ENCODE measurements around the gene TNPO3. TPM values are rescaled to one million over a fixed set of nuclear protein-coding genes. Genes with fewer than 3 reads are reported as not detected.
"Not testable (repeated sequence)": the region's sequence is repeated elsewhere in the genome, so short reads cannot be mapped to it uniquely, and the experiment has no call there.

The TNPO3 gene
- total RNA-seq, 6 experiments from 2014 or later: 38.5 to 52.5 (median 45.0) TPM

DNA sequence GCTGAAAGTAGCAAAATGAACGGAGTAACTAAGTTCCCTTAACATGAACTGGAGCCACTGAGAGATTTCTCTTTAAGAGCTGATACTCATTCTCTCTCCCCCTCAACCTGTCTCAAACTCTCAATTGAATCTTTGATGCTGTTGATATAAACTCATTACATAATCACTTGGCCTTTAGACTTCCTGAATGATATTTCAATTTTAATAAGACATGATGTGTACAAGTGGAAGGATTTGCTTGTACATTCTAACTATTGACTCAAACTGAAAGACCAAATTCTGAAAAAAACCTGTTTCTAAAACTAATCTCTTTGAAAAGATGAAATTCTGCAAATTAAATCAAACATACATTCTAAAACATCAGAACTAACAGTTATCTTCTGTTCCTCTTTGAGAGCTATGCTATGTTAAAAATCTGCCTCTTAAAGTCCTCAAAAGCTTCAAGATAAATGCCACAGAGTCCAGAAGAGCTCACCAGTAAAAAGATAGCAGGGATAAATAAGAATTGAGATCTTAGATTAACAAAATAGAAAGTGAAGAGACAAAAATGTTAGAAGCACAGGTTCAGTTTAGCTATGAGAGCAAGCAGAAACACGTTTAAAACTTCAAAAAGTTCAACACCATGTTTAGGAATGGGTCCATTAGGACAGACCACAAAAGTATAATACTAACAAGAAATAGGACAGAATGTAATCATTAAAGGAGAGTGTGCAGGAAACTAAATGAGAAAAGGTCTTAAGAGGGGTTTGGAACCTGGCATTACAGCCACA lies 46.1 kb downstream of the TNPO3 start:
- H3K9me3 Mint-ChIP-seq: no peaks in the 10 kb centered on the region
- peaks cover 19% of the 10 kb centered on the region for H3K36me3 Mint-ChIP-seq (ENCODE audit: low read depth)
- DNase-seq: no peak
- H3K4me3 Mint-ChIP-seq: no peak overlapping the region
- no peaks in the 10 kb centered on the region for H3K27me3 Mint-ChIP-seq (ENCODE audit: insufficient read depth)
- no peak overlapping the region for H3K27ac Mint-ChIP-seq
- peaks cover 16% of the 10 kb centered on the region; the same call in 1 of the 2 replicates for H3K4me1 Mint-ChIP-seq (ENCODE audit: low read depth)
- no peak for TF ChIP-seq CTCF (IDR thresholded peaks at IDR 0.05)

DNA sequence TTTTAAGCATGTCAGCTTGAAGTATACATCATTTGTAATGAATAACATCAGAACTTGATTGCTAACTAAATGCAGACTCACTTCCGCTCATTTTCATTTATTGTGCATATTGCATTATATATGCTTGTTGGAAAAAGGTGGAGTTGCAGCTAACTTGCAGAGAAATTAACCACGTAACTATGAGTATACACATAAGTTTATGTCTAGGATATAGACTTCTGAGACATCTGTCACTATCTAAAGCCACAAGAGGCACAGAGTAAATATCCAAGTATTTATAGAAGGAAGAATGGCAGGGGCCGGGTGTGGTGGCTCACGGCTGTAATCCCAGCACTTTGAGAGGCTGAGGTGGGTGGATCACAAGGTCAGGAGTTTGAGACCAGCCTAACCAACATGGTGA lies 47.3 kb downstream of the TNPO3 start:
- DNase-seq: no peak
- H3K9me3 Mint-ChIP-seq: no peaks in the 10 kb centered on the region
- no peak overlapping the region for H3K27ac Mint-ChIP-seq
- H3K4me1 Mint-ChIP-seq (ENCODE audit: low read depth): peaks cover 16% of the 10 kb centered on the region; the same call in 1 of the 2 replicates
- H3K27me3 Mint-ChIP-seq (ENCODE audit: insufficient read depth): no peaks in the 10 kb centered on the region
- H3K4me3 Mint-ChIP-seq: no peak overlapping the region
- no peak for TF ChIP-seq CTCF (IDR thresholded peaks at IDR 0.05)
- H3K36me3 Mint-ChIP-seq (ENCODE audit: low read depth): peaks cover 18% of the 10 kb centered on the region

GRCh38 chr7:129006636-129007414 lies 48.1 kb downstream of the TNPO3 start:
- no peaks in the 10 kb centered on the region for H3K9me3 Mint-ChIP-seq
- no peaks in the 10 kb centered on the region for H3K27me3 Mint-ChIP-seq (ENCODE audit: insufficient read depth)
- no peak for TF ChIP-seq CTCF (IDR thresholded peaks at IDR 0.05)
- peak; percentile 8 for DNase-seq
- H3K4me1 Mint-ChIP-seq (ENCODE audit: low read depth): peaks cover 16% of the 10 kb centered on the region; the same call in 1 of the 2 replicates
- H3K4me3 Mint-ChIP-seq: no peak overlapping the region
- H3K36me3 Mint-ChIP-seq (ENCODE audit: low read depth): peaks cover 24% of the 10 kb centered on the region
- H3K27ac Mint-ChIP-seq: peak overlapping the region; percentile 36

DNA sequence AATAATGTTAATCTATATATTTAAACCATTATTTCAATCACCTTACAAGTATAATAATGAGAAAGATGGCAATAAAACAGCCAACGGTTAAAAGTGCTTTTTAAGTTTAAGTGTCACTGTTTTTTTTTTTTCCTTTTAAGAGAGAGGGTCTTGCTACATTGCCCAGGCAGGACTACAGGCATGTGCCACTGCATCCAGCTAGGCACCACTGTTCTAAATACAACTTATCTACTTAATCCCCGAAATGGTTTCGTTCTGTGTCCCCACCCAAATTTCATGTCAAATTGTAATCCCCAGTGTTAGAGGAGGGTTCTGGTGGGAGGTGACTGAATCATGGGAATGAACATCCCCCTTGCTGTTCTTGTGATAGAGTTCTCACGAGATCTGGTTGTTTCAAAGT lies 49.7 kb downstream of the TNPO3 start:
- Mint-ChIP-seq H3K27me3 (ENCODE audit: insufficient read depth) (no peaks in the 10 kb centered on the region), H3K9me3 (no peaks in the 10 kb centered on the region), H3K4me3 (no peak overlapping the region), H3K4me1 (ENCODE audit: low read depth) (peaks cover 16% of the 10 kb centered on the region; the same call in 1 of the 2 replicates), H3K36me3 (ENCODE audit: low read depth) (peaks cover 34% of the 10 kb centered on the region), H3K27ac (no peak overlapping the region)
- no peak for DNase-seq
- no peak for TF ChIP-seq CTCF (IDR thresholded peaks at IDR 0.05)

DNA sequence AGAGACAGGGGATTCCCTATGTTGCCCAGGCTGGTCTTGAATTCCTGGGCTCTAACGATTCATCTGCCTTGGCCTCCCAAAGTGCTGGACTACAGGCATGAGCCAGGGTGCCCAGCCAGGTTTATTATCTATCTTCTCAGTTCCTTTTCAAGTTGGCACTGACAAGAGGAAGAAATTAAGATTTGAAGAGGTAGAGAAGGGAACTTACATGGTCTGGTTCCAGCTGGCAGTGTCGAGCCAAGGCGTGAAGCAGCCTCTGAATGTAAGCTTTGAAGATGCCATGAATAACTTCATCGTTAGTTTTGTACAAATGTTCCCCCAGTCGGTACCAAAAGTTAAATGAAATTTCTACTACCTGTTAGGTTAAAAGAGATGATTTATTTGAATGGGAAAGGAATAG lies 57.7 kb downstream of the TNPO3 start:
- no peak overlapping the region for H3K27ac Mint-ChIP-seq

DNA sequence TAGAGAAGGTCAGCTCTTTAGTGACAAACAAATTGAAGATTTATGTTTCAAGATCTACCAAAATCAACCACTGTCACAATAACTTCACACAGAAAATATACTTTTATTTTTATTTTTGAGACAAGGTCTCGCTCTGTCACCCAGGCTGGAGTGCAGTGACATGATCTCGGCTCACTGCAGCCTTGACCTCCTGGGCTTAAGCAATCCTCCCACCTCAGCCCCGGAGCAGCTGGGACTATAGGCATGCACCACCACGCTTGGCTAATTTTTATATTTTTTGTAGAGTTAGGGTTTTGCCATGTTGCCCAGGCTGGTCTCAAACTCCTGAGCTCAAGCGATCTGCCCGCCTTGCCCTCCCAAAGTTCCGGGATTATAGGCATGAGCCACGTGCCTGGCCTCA lies 60.4 kb downstream of the TNPO3 start:
- peaks cover 11% of the 10 kb centered on the region for H3K4me1 Mint-ChIP-seq (ENCODE audit: low read depth)
- not testable (repeated sequence) for H3K9me3 Mint-ChIP-seq; H3K27ac Mint-ChIP-seq; H3K36me3 Mint-ChIP-seq (ENCODE audit: low read depth); H3K4me3 Mint-ChIP-seq; H3K27me3 Mint-ChIP-seq (ENCODE audit: insufficient read depth); DNase-seq

More for the DNA sequence above, 57.7 kb downstream of the TNPO3 start:
- H3K36me3 Mint-ChIP-seq (ENCODE audit: low read depth): peaks cover 23% of the 10 kb centered on the region
- no peaks in the 10 kb centered on the region for H3K9me3 Mint-ChIP-seq
- TF ChIP-seq CTCF (IDR thresholded peaks at IDR 0.05): no peak
- H3K4me1 Mint-ChIP-seq (ENCODE audit: low read depth): peaks cover 11% of the 10 kb centered on the region
- no peak overlapping the region for H3K4me3 Mint-ChIP-seq
- DNase-seq: no peak
- H3K27me3 Mint-ChIP-seq (ENCODE audit: insufficient read depth): no peaks in the 10 kb centered on the region

Data from HFFc6 (cell line).